DOHH2 (cell line): ENCODE results near the gene IMMP2L.

Experiments
- H3F3A ChIP-seq: fragments of 200-600 bp; sonication (generic), shearing (Covaris generic); 2 replicates; pipeline ENCODE4 v1.6.0; 2016; ENCODE audit warnings: antibody characterized with exemption, mild to moderate bottlenecking; ENCODE audit not compliant: control insufficient read depth, insufficient read depth
- H3K27ac ChIP-seq: fragments of 200-600 bp; sonication (generic); 2 replicates; pipeline ENCODE4 v1.5.1; 2014; ENCODE audit warnings: low read depth, mild to moderate bottlenecking, low read length, moderate library complexity
- H3K27me3 ChIP-seq: fragments of 200-600 bp; sonication (generic); 2 replicates; pipeline ENCODE4 v1.6.1; 2014; ENCODE audit warnings: mild to moderate bottlenecking, low read length, mixed read lengths; ENCODE audit not compliant: control insufficient read depth
- H3K36me3 ChIP-seq: fragments of 200-600 bp; sonication (generic); 2 replicates; pipeline ENCODE4 v1.6.1; 2014; ENCODE audit warnings: mild to moderate bottlenecking, low read length, moderate library complexity, mixed read lengths; ENCODE audit not compliant: control insufficient read depth
- H3K4me1 ChIP-seq: fragments of 200-600 bp; sonication (generic); 2 replicates; pipeline ENCODE4 v1.6.1; 2014; ENCODE audit warnings: mild to moderate bottlenecking, low read length, mixed read lengths; ENCODE audit not compliant: control insufficient read depth
- H3K4me2 ChIP-seq: fragments of 200-600 bp; sonication (generic); 2 replicates; pipeline ENCODE4 v1.6.0; 2014; ENCODE audit warnings: mild to moderate bottlenecking, low read length, moderate library complexity
- H3K4me3 ChIP-seq: fragments of 200-600 bp; sonication (generic); 2 replicates; pipeline ENCODE4 v1.5.1; 2014; ENCODE audit warnings: mild to moderate bottlenecking, low read length, mixed read lengths
- H3K79me2 ChIP-seq: fragments of 200-600 bp; sonication (generic); 2 replicates; pipeline ENCODE4 v1.6.1; 2014; ENCODE audit warnings: mild to moderate bottlenecking, low read length, mixed read lengths; ENCODE audit not compliant: control insufficient read depth
- H3K9me2 ChIP-seq: fragments of 200-600 bp; sonication (generic); replicated peaks from 2 replicates; pipeline ENCODE4 v1.6.1; 2014; ENCODE audit warnings: mild to moderate bottlenecking, low read length, mixed read lengths; ENCODE audit not compliant: control insufficient read depth
- H3K9me3 ChIP-seq: fragments of 200-600 bp; sonication (generic); 2 replicates; pipeline ENCODE4 v1.6.1; 2014; ENCODE audit warnings: antibody characterized with exemption, low read length, mixed read lengths; ENCODE audit not compliant: control insufficient read depth, insufficient read depth
- H4K20me1 ChIP-seq: fragments of 200-600 bp; sonication (generic); 2 replicates; pipeline ENCODE4 v1.6.0; 2014; ENCODE audit warnings: low read depth, mild to moderate bottlenecking, antibody characterized with exemption, low read length, moderate library complexity; ENCODE audit not compliant: control insufficient read depth, insufficient read depth
- CTCF ChIP-seq: fragments of 200-600 bp; sonication (generic); IDR thresholded peaks from one replicate; pipeline ENCODE4 v1.5.1; 2014; ENCODE audit warnings: antibody characterized with exemption, mild to moderate bottlenecking, low read depth, low read length; ENCODE audit not compliant: poor library complexity, severe bottlenecking
- EZH2phosphoT487 ChIP-seq: fragments of 200-600 bp; sonication (generic); IDR thresholded peaks from 2 replicates; pipeline ENCODE4 v1.6.1; 2017; ENCODE audit warnings: borderline replicate concordance, mild to moderate bottlenecking, antibody characterized with exemption, low read length, moderate library complexity, mixed read lengths

The IMMP2L gene

GRCh38 chr7:111147708-111148533, 414.4 kb downstream of the IMMP2L start:
- no peaks in the 10 kb centered on the region for H3F3A ChIP-seq
- no peaks in the 10 kb centered on the region for H3K27me3 ChIP-seq
- H3K9me3 ChIP-seq: no peaks in the 10 kb centered on the region
- H3K27ac ChIP-seq: no peak overlapping the region
- H3K4me2 ChIP-seq: no peak overlapping the region
- H4K20me1 ChIP-seq: no peaks in the 10 kb centered on the region
- H3K9me2 ChIP-seq: no peaks in the 10 kb centered on the region
- H3K36me3 ChIP-seq: no peaks in the 10 kb centered on the region
- no peak for TF ChIP-seq EZH2phosphoT487
- TF ChIP-seq CTCF: no peak
- H3K79me2 ChIP-seq: no peaks in the 10 kb centered on the region
- H3K4me1 ChIP-seq: no peaks in the 10 kb centered on the region
- H3K4me3 ChIP-seq: no peak overlapping the region

GRCh38 chr7:111146136-111146535, 416.2 kb downstream of the IMMP2L start:
- no peak overlapping the region for H3K4me3 ChIP-seq
- H3K36me3 ChIP-seq: no peaks in the 10 kb centered on the region
- no peaks in the 10 kb centered on the region for H4K20me1 ChIP-seq
- no peaks in the 10 kb centered on the region for H3K79me2 ChIP-seq
- TF ChIP-seq CTCF (no peak), EZH2phosphoT487 (no peak)
- H3K4me1 ChIP-seq: no peaks in the 10 kb centered on the region
- H3K27me3 ChIP-seq: no peaks in the 10 kb centered on the region
- H3K27ac ChIP-seq: no peak overlapping the region
- no peaks in the 10 kb centered on the region for H3K9me2 ChIP-seq
- H3F3A ChIP-seq: no peaks in the 10 kb centered on the region
- H3K9me3 ChIP-seq: no peaks in the 10 kb centered on the region
- H3K4me2 ChIP-seq: no peak overlapping the region

GRCh38 chr7:111145472-111145871, 416.8 kb downstream of the IMMP2L start:
- Histone ChIP-seq H3K79me2 (no peaks in the 10 kb centered on the region), H4K20me1 (no peaks in the 10 kb centered on the region), H3K9me2 (no peaks in the 10 kb centered on the region), H3K4me1 (no peaks in the 10 kb centered on the region), H3K27me3 (no peaks in the 10 kb centered on the region), H3F3A (no peaks in the 10 kb centered on the region), H3K9me3 (no peaks in the 10 kb centered on the region), H3K4me2 (no peak overlapping the region), H3K36me3 (no peaks in the 10 kb centered on the region), H3K4me3 (no peak overlapping the region), H3K27ac (no peak overlapping the region)
- no peak for TF ChIP-seq EZH2phosphoT487
- no peak for TF ChIP-seq CTCF
